ENCODE measurements around the gene TBX6.
A peak's percentile ranks its signal among the peaks of the same experiment; 100 is the strongest.
"Not testable (repeated sequence)": the region's sequence is repeated elsewhere in the genome, so short reads cannot be mapped to it uniquely, and the experiment has no call there.

TBX6 gene

DNA sequence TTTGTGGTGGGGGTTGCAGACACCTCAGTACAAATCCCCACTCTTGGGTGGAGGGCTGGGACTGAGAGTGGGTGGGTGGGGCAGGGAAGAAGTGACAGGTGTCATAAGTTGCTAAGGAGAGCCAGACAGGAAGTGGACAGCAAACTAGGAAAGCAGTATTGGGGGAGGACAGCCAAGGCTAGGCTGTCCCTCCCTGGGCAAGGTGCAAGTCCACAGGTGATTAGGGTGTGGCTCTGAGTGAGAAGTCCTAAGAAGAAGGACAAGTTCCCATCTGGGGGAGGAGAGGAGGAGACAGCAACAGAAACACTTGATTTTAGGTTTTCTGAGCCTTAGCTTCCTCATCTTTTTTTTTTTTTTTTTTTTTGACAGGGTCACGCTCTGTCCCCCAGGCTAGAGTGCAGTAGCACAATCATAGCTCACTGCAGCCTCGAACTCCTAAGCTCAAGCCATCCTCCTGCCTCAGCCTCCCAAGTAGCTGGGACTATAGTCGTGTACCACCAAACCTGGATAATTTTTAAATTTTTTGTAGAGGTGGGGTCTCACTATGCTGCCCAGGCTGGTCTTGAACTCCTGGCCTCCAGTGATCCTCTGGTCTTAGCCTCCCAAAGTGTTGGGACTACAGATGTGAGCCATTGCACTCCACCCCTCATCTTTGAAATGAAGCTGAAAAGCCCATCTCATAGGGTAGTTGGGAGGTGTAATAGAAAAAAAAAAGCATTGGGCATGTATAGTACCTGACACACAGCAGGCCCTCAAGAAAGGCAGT lies 28.8 kb upstream of the TBX6 start:
- H3K36me3 Mint-ChIP-seq: peaks cover 13 to 17% of the 10 kb centered on the region in 2 donors

DNA sequence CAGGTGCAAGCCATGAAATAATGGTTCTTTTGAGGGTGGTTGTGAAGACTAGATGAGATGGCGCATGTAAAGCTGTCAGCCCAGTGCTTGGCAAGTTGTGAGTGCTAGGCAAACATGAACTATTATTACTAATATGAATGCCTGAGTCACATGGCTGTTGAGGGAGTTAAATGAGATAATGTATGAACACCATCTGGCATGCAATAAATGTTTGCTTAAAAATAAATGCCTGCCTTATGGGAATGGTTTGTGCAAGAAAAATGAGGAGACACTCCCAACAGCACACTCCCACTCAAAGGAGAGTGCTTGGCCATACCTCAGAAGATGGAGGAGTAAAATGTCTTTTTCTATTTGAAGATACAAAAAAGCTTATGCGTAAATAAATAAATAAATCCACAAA lies 27.7 kb upstream of the TBX6 start:
- H3K4me3 Mint-ChIP-seq: no peak overlapping the region
- no peaks in the 10 kb centered on the region for H3K27me3 Mint-ChIP-seq
- no peak overlapping the region for H3K27ac Mint-ChIP-seq
- peaks cover 11 to 31% of the 10 kb centered on the region in 2 donors for H3K4me1 Mint-ChIP-seq
- H3K36me3 Mint-ChIP-seq: peaks cover 16 to 24% of the 10 kb centered on the region in 2 donors
- DNase-seq: no peak
- no peak for ATAC-seq (replicated peaks)
- H3K9me3 Mint-ChIP-seq: no peaks in the 10 kb centered on the region

More for the DNA sequence above, 28.8 kb upstream of the TBX6 start:
- Mint-ChIP-seq H3K4me1 (peaks cover 10 to 31% of the 10 kb centered on the region in 2 donors), H3K9me3 (no peaks in the 10 kb centered on the region), H3K4me3 (no peak overlapping the region), H3K27me3 (no peaks in the 10 kb centered on the region), H3K27ac (peak overlapping the region; percentile 71)
- DNase-seq (no peak), ATAC-seq (replicated peaks) (no peak)

DNA sequence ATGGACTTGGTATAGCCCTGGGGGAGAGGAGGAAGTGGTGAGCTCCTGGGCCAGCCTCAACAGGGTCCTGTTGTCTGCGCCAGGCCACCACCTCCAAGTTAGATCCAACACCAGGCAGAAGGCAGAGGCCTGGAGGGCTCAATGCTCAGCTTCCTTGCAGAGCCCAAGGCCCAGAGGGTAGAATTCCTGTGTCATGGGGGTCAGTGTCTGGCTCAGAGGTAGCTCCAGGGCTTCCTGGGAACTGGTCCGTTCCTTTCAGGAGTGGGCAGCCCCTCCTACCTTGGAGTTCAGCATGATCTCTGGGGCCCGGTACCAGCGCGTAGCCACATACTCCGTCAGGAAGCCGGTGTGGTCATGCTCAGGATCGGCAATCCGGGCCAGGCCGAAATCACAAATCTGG lies 26.0 kb upstream of the TBX6 start:
- H3K4me3 Mint-ChIP-seq: no peak overlapping the region

DNA sequence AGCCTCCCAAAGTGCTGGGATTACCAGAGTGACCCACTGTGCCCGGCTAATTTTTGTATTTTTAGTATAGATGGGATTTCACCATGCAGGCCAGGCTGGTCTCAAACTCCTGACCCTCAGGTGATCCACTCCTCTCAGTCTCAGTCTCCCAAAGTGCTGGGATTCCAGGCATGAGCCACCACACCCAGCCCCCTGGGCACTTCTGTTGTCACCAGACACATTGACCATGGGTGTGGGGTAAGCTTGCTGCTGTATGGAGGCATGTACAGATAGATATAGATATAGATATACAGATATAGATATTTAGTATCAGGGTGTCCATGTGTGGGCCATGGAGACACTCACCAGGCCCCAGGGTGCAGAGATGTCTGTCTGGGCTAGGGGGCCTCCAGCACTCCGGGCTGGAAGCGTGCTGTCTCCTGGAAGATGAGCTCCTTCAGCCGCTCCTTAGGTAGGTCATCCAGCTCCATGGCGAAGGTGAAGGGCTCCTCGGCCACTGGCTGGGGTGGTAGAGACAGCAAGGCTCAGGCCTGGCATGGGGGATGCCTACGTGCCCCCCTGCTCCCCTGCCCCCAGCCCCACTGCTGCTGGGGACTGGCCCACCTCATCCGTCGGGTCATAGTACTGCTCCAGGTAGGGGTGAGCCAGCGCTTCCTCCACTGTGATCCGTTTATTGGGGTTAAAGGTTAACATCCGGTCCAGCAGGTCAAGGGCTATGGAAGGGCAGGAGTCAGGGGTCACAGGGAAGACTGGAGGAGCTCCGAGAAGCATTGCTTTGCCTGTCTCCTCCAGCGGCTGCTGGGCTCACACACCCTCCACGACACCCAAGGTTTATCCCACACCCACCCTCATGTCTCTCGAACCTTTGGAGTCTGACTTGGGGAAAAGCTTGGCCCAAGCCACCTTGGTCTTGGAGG lies 24.8 kb upstream of the TBX6 start:
- no peak overlapping the region for H3K4me3 Mint-ChIP-seq
- H3K4me1 Mint-ChIP-seq: peaks cover 6 to 18% of the 10 kb centered on the region in 2 donors
- ATAC-seq (replicated peaks): no peak
- no peaks in the 10 kb centered on the region for H3K27me3 Mint-ChIP-seq
- no peaks in the 10 kb centered on the region for H3K9me3 Mint-ChIP-seq
- no peak for DNase-seq
- H3K36me3 Mint-ChIP-seq: peaks cover 26 to 40% of the 10 kb centered on the region in 2 donors
- H3K27ac Mint-ChIP-seq: no peak overlapping the region

More for the DNA sequence above, 26.0 kb upstream of the TBX6 start:
- ATAC-seq (replicated peaks) (no peak), DNase-seq (no peak)
- Mint-ChIP-seq H3K9me3 (no peaks in the 10 kb centered on the region), H3K36me3 (peaks cover 23 to 35% of the 10 kb centered on the region in 2 donors), H3K27me3 (no peaks in the 10 kb centered on the region), H3K4me1 (peaks cover 14 to 31% of the 10 kb centered on the region in 2 donors), H3K27ac (peak overlapping the region; percentile 25)

DNA sequence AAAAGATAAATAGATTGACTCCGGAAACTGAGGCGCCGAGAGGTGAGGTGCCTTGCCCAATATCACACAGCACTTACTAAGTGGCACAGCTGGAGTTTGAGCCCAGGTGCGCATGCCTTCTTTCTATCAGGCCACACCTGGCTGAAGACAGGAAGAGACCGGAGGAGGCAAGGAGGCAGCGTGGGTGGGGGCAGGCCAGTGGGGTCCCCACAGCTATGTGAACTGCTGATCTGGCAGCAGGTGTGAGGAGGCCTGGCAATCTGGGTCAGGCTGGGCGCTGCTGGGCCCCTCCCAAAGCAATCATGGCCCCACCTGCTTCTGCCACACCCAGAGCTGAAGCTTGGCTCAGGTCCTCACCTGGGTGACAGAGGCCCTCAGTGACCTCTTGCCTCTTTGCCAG lies 23.5 kb upstream of the TBX6 start:
- H3K27me3 Mint-ChIP-seq: no peaks in the 10 kb centered on the region
- H3K9me3 Mint-ChIP-seq: no peaks in the 10 kb centered on the region
- peak in 1 of 2 donors; percentile 34 for ATAC-seq (replicated peaks)
- peaks cover 30 to 46% of the 10 kb centered on the region in 2 donors for H3K36me3 Mint-ChIP-seq
- no peak overlapping the region for H3K4me3 Mint-ChIP-seq
- no peak for DNase-seq
- peak overlapping the region; percentile 47 for H3K27ac Mint-ChIP-seq
- peaks cover 4 to 11% of the 10 kb centered on the region in 2 donors for H3K4me1 Mint-ChIP-seq

DNA sequence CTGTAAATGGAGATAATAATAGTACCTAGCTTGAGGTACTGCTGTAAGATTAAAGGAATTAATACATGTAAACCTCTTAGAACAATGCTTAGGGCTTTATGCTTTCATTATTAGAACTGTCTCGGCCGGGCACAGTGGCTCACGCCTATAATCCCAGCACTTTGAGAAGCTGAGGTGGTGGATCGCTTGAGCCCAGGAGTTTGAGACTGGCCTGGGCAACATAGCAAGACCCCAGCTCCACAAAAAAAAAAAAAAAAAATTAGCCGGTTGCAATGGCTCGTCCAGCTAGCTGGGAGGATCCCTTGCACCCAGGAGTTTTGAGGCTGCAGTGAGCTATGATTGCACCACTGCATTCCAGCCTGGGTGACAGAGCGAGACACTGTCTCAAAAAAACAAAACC lies 23.1 kb upstream of the TBX6 start:
- ATAC-seq (replicated peaks); H3K4me3 Mint-ChIP-seq; H3K27me3 Mint-ChIP-seq; DNase-seq; H3K9me3 Mint-ChIP-seq; H3K27ac Mint-ChIP-seq; H3K4me1 Mint-ChIP-seq: not testable (repeated sequence)
- peaks cover 30 to 43% of the 10 kb centered on the region in 2 donors for H3K36me3 Mint-ChIP-seq

DNA sequence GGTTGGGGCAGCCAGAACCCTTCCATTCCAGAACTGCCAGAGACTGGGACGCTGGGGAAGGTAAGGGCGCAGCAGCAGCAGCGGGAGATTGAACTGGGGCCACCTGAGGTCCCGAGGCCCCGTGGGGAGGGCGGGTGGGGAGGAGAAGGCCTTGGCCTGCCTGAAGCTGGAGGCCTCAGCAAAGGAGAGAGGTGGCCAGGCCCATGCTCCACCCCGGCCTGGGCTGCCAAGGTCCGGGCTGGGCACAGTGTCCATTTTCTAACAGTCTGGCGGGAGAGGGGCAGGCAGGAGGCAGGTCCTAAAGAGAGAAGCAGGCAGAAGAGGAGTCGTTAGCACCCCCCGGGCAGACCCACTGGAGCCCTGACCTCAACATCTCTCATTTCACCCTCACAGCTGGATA lies 22.7 kb upstream of the TBX6 start:
- DNase-seq (no peak), ATAC-seq (replicated peaks) (no peak)
- H3K27me3 Mint-ChIP-seq: no peaks in the 10 kb centered on the region
- no peaks in the 10 kb centered on the region for H3K9me3 Mint-ChIP-seq
- H3K4me1 Mint-ChIP-seq: peaks cover 4 to 6% of the 10 kb centered on the region in 2 donors
- no peak overlapping the region for H3K27ac Mint-ChIP-seq
- H3K4me3 Mint-ChIP-seq: no peak overlapping the region
- peaks cover 29 to 42% of the 10 kb centered on the region in 2 donors for H3K36me3 Mint-ChIP-seq

DNA sequence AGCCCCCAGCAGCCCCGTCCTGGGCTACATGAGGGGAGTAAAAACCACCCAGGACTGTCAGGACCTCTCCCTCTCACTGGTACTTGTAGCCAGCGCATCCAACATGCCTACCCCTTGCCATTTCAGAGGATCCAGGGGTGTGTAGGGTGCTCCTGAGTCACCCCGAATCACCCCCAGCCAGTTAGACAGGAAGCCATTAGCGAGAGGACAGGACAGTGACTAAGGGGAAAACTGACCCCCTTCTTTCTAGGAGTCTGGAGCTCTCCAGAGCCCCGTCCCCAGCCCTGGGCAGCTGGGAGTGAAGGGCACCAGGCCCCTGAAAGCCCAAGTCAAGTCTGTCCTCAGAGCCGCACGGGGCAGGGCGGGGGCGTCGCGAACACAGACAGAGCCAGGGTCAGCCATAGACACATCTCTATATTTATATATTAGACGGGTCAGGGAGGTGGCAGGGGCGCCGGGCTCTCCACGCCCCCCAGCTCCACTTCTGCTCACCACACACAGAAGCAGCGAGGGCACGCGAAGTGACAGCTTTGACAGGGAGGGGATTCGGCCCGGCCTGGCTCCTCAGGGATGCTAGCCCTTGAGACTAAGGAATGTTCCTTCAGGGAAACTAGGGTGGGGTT lies 22.1 kb upstream of the TBX6 start:
- Mint-ChIP-seq H3K9me3 (no peaks in the 10 kb centered on the region), H3K4me1 (peaks cover 4 to 6% of the 10 kb centered on the region in 2 donors), H3K27me3 (no peaks in the 10 kb centered on the region), H3K36me3 (peaks cover 27 to 38% of the 10 kb centered on the region in 2 donors), H3K27ac (no peak overlapping the region), H3K4me3 (no peak overlapping the region)
- ATAC-seq (replicated peaks) (no peak), DNase-seq (no peak)

DNA sequence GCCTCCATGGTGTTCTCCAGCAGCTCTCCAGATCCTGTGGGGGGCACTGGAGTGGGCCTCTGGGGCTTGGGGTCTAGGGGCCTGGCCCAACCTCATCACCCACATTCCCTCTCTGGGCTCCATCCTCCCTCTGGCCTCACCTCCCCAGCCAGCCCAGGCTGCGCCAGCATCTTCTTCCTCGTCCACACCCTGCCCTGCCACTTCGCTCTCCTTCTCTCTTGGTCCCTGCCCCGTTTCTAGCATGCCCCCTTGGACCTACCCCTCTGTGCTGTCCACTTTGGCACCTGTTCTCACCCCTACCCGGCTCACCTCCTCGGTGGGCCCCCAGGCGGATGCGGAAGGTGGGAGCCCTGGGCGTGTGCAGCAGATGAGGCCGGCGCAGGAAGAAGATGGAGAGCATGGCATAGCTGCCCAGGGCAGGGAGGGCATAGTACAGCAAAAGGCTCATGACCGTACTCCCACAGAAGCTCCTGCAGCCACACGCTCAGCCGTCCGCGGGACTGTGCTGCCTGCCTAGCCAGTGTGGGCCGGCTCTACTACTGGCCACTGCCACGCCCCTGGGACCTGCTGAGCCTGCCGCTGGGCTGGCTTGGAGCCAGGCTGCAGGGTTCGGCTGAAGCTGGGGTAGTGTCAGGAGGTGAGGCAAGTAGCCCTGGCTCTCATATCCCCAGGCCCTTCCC lies 21.4 kb upstream of the TBX6 start, which contains the start of gene GDPD3:
GDPD3 (minus strand) TSS at position 507 of the 680 bp plus-strand sequence; CDS start at position 448, 59 bp downstream.
- no peak for ATAC-seq (replicated peaks)
- H3K36me3 Mint-ChIP-seq: peaks cover 26 to 38% of the 10 kb centered on the region in 2 donors
- peaks cover 4 to 6% of the 10 kb centered on the region in 2 donors for H3K4me1 Mint-ChIP-seq
- H3K9me3 Mint-ChIP-seq: no peaks in the 10 kb centered on the region
- no peaks in the 10 kb centered on the region for H3K27me3 Mint-ChIP-seq
- peak within 1 kb of the TSS; percentile 1 for H3K27ac Mint-ChIP-seq
- H3K4me3 Mint-ChIP-seq: no peak within 1 kb of the TSS
- DNase-seq: no peak

DNA sequence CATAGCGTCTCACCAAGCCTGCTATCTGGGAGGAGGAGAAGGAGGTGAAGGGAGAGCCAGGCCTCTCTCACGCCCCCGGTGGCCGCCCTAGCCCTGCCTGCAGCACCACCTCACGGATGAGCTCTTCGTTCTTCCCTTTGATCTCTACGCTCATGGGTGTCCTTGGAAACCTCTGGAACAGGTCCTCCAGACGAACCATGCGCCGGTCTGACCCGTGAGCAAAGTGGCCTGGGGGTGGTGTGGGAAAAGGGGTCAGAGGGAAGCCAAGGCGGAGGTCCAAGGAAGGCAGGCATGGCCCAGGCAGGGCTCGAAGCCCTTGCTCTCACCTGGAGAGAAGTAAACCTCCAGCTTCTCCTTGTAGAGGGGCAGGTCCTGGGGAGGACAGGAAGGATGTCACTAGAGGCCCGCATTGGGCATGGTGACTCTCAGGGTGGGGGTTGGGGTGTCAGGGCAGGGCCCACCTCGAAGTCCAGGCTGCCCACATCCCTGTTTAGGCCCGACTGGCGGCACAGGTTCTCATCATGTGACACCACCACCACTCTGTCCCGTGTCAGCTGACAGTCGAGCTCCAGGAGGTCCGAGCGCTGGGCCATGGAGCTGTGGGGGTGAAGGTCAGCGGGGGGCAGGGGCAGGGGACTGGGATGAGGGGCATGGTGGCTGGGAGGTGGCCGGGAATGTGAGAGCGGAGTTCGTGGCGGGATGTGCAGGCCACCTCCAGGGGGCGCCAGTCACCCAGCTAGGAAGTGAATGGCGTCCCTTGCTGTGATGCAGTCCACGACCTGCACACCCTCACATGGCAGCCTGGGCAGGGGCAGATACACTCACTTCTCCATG lies 20.7 kb upstream of the TBX6 start:
- Mint-ChIP-seq H3K9me3 (no peaks in the 10 kb centered on the region), H3K27ac (peak overlapping the region; percentile 1), H3K4me3 (no peak overlapping the region), H3K36me3 (peaks cover 27 to 42% of the 10 kb centered on the region in 2 donors), H3K4me1 (peaks cover 4 to 6% of the 10 kb centered on the region in 2 donors), H3K27me3 (no peaks in the 10 kb centered on the region)
- ATAC-seq (replicated peaks): peak; percentile 72 to 76
- no peak for DNase-seq

DNA sequence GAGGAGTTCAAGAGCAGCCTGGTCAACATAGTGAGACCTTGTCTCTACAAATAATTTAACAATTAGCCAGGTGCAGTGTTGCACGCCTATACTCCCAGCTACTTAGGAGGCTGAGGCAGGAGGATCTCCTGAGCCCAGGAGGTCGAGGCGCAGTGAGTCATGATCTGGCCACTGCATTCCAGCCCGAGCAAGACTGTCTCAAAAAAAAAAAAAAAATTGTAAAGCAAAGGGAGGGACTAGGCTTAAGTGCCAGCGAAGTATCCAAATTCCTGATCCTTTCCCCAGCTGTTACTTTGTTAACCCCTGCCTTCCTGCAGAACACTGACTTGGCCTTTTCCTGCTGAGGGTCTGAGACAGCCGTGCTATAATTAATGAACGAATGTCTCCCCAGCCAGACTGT lies 18.9 kb upstream of the TBX6 start:
- Mint-ChIP-seq H3K27ac (no peak overlapping the region), H3K27me3 (no peaks in the 10 kb centered on the region), H3K4me3 (no peak overlapping the region), H3K4me1 (peaks cover 4 to 6% of the 10 kb centered on the region in 2 donors), H3K9me3 (no peaks in the 10 kb centered on the region), H3K36me3 (peaks cover 30 to 46% of the 10 kb centered on the region in 2 donors)
- ATAC-seq (replicated peaks) (no peak), DNase-seq (no peak)

DNA sequence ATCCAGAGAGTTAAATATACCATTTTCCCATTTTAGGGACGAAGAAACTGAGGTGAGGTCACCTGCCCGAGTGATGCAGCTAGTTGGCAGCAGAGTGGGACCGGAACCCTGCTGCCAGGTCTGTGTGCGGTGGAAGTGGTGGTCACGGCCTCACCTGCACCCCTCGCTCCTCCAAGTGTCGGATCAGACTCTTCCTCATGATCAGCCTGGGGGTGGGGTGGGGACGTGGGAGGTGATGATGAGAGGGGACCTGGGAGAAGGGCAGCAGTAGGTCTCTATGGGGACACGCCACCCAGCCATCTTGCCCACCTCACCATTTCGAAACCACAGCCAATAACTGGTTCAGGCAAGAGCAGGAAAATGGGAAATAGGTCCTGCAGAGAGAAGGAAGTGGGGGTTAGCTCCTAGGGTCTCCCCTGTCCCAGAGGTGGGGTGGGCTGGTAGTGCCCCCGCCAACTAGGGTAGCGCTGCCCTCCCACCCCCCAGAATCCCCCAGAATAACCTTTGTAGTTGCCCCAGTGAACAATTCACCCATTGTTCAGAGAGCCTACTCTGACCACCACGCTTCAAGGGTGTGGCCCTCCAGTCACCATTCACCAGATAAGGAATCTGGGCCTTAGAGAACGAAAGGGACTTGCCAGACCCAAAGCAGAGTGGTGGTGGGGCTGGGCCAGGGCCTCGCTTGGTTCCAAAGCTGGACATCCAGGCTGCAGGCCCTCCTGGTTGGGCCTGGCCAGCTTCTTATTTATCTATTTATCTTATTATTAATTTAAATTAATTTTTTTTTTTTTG lies 16.5 kb upstream of the TBX6 start:
- H3K4me1 Mint-ChIP-seq: peaks cover 3 to 4% of the 10 kb centered on the region in 2 donors
- ATAC-seq (replicated peaks): no peak
- H3K36me3 Mint-ChIP-seq: peaks cover 31 to 40% of the 10 kb centered on the region in 2 donors

More for the DNA sequence above, 16.5 kb upstream of the TBX6 start:
- DNase-seq: no peak
- Mint-ChIP-seq H3K9me3 (no peaks in the 10 kb centered on the region), H3K4me3 (no peak overlapping the region), H3K27ac (no peak overlapping the region), H3K27me3 (no peaks in the 10 kb centered on the region)

Measured in stimulated activated naive B cell treated with anti-CD40 and anti-IgM and Interleukin-4, amounts not matched to agents 10 μg/mL and 1 μg/mL and 100 μg/mL, for 72 hours (primary cell).